Ovary (tissue), 3 donors: ENCODE measurements around the gene ARMC2.

Source experiments
- EP300 ChIP-seq: sonication (generic); formaldehyde crosslinking; IDR thresholded peaks from one replicate; pipeline ENCODE4 v1.6.1; 2017; ENCODE audit warnings: antibody characterized with exemption
- POLR2A ChIP-seq: fragments of 450-650 bp; IDR thresholded peaks from one replicate; pipeline ENCODE4 v1.6.1; 2017; ENCODE audit warnings: antibody characterized with exemption, mild to moderate bottlenecking, moderate library complexity
- TF ChIP-seq, protein P1 (sequence below), 3 donors: fragments of 450-650 bp in 2 of 3; fragments of 200-600 bp in 1 of 3; IDR thresholded peaks; one replicate each; pipeline versions ENCODE4 v1.5.1 to v1.8.0; 2016 to 2022; ENCODE audit warnings: antibody characterized with exemption in 3 of 3, mild to moderate bottlenecking in 1 of 3
- donor health status: DM: no; HTN: no; CAD: no.

DNA sequence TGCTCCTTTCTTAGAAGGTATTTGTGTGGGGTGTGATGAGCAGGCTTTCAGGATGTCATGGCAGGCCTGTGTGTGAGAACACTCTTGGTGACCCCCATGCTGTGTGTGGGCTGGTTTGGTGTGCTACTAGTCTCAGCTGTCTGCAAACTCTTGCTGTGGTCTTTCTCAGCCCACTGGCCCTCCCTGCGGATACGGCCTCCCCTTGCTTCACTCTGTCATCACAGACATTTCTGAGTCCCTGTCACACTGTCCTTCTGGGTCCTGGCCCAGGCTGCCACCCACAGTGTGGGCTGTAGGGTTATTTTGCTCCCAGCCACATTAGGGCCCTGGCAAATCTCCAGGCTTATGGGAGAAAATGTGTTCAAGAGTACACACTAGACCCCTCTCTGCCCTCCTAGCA, 39.0 kb upstream of the ARMC2 start:
- TF ChIP-seq, protein P1, sequence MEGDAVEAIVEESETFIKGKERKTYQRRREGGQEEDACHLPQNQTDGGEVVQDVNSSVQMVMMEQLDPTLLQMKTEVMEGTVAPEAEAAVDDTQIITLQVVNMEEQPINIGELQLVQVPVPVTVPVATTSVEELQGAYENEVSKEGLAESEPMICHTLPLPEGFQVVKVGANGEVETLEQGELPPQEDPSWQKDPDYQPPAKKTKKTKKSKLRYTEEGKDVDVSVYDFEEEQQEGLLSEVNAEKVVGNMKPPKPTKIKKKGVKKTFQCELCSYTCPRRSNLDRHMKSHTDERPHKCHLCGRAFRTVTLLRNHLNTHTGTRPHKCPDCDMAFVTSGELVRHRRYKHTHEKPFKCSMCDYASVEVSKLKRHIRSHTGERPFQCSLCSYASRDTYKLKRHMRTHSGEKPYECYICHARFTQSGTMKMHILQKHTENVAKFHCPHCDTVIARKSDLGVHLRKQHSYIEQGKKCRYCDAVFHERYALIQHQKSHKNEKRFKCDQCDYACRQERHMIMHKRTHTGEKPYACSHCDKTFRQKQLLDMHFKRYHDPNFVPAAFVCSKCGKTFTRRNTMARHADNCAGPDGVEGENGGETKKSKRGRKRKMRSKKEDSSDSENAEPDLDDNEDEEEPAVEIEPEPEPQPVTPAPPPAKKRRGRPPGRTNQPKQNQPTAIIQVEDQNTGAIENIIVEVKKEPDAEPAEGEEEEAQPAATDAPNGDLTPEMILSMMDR (IDR thresholded peaks at IDR 0.05) = no peak
- no peak for TF ChIP-seq POLR2A
- TF ChIP-seq EP300 = no peak
